Measurements from ENCODE around the gene BPIFB2. TPM values are rescaled to one million over a fixed set of nuclear protein-coding genes. Genes with fewer than 3 reads are reported as not detected.

Gene BPIFB2
- total RNA-seq, 1 donor from 2014 or later, result not detected

GRCh38 chr20:33027769-33028751 is 20.6 kb downstream of the BPIFB2 start:
- H3K4me1 ChIP-seq, result no peaks in the 10 kb centered on the region
- H3K27ac ChIP-seq, result no peak overlapping the region
- no peaks in the 10 kb centered on the region for H3K9me3 ChIP-seq
- H3K36me3 ChIP-seq, result no peaks in the 10 kb centered on the region
- no peak for DNase-seq (ENCODE audit: extremely low spot score in 2 of 2)
- no peak for TF ChIP-seq CTCF (IDR thresholded peaks at IDR 0.05)
- TF ChIP-seq POLR2AphosphoS5 (IDR thresholded peaks at IDR 0.05; ENCODE audit: insufficient read depth in 1 of 2, low read depth in 1 of 2), result no peak
- TF ChIP-seq POLR2A (IDR thresholded peaks at IDR 0.05), result no peak
- intact Hi-C loops (cut with DNase I), result no loop called here
- no peak overlapping the region for H3K4me3 ChIP-seq
- H3K27me3 ChIP-seq, result no peaks in the 10 kb centered on the region

GRCh38 chr20:33028875-33029274 is 21.4 kb downstream of the BPIFB2 start:
- Histone ChIP-seq H3K4me1 (no peaks in the 10 kb centered on the region), H3K9me3 (no peaks in the 10 kb centered on the region), H3K27me3 (no peaks in the 10 kb centered on the region), H3K36me3 (no peaks in the 10 kb centered on the region), H3K4me3 (no peak overlapping the region), H3K27ac (no peak overlapping the region)
- no peak for TF ChIP-seq POLR2A (IDR thresholded peaks at IDR 0.05)
- no peak for TF ChIP-seq POLR2AphosphoS5 (IDR thresholded peaks at IDR 0.05; ENCODE audit: insufficient read depth in 1 of 2, low read depth in 1 of 2)
- no peak for TF ChIP-seq CTCF (IDR thresholded peaks at IDR 0.05)
- intact Hi-C loops (cut with DNase I), result no loop called here
- no peak for DNase-seq (ENCODE audit: extremely low spot score in 2 of 2)

GRCh38 chr20:33030076-33030475 is 22.6 kb downstream of the BPIFB2 start:
- H3K36me3 ChIP-seq, result no peaks in the 10 kb centered on the region
- H3K27me3 ChIP-seq, result no peaks in the 10 kb centered on the region
- no peaks in the 10 kb centered on the region for H3K4me1 ChIP-seq
- no peak overlapping the region for H3K4me3 ChIP-seq
- no peak for DNase-seq (ENCODE audit: extremely low spot score in 2 of 2)
- no peaks in the 10 kb centered on the region for H3K9me3 ChIP-seq
- TF ChIP-seq POLR2AphosphoS5 (IDR thresholded peaks at IDR 0.05; ENCODE audit: insufficient read depth in 1 of 2, low read depth in 1 of 2), result no peak
- TF ChIP-seq POLR2A (IDR thresholded peaks at IDR 0.05), result no peak
- TF ChIP-seq CTCF (IDR thresholded peaks at IDR 0.05), result no peak
- intact Hi-C loops (cut with DNase I), result no loop called here
- H3K27ac ChIP-seq, result no peak overlapping the region

GRCh38 chr20:33030569-33030968 is 23.1 kb downstream of the BPIFB2 start:
- H3K27me3 ChIP-seq, result no peaks in the 10 kb centered on the region
- H3K4me3 ChIP-seq, result no peak overlapping the region
- H3K36me3 ChIP-seq, result no peaks in the 10 kb centered on the region
- no peak for DNase-seq (ENCODE audit: extremely low spot score in 2 of 2)
- TF ChIP-seq CTCF (IDR thresholded peaks at IDR 0.05) (no peak), POLR2AphosphoS5 (IDR thresholded peaks at IDR 0.05; ENCODE audit: insufficient read depth in 1 of 2, low read depth in 1 of 2) (no peak), POLR2A (IDR thresholded peaks at IDR 0.05) (no peak)
- intact Hi-C loops (cut with DNase I), result no loop called here
- no peaks in the 10 kb centered on the region for H3K9me3 ChIP-seq
- H3K4me1 ChIP-seq, result no peaks in the 10 kb centered on the region
- H3K27ac ChIP-seq, result no peak overlapping the region

GRCh38 chr20:33031531-33031930 is 24.0 kb downstream of the BPIFB2 start, which contains the start of gene BPIFB6:
TSS of gene BPIFB6 (plus strand) at chr20:33031648. CDS start at chr20:33031648, 0 bp downstream.
- TF ChIP-seq POLR2A (IDR thresholded peaks at IDR 0.05) (no peak), CTCF (IDR thresholded peaks at IDR 0.05) (no peak), POLR2AphosphoS5 (IDR thresholded peaks at IDR 0.05; ENCODE audit: insufficient read depth in 1 of 2, low read depth in 1 of 2) (no peak)
- intact Hi-C loops (cut with DNase I), result no loop called here

More at GRCh38 chr20:33031531-33031930, 24.0 kb downstream of the BPIFB2 start, which contains the start of gene BPIFB6:
- Histone ChIP-seq H3K27ac (no peak within 1 kb of the TSS), H3K27me3 (no peaks in the 10 kb centered on the region), H3K4me1 (no peaks in the 10 kb centered on the region), H3K36me3 (no peaks in the 10 kb centered on the region), H3K9me3 (no peaks in the 10 kb centered on the region), H3K4me3 (no peak within 1 kb of the TSS)
- no peak for DNase-seq (ENCODE audit: extremely low spot score in 2 of 2)
